ENCODE measurements around the gene PNPLA3. TPM values are rescaled to one million over a fixed set of nuclear protein-coding genes. Genes with fewer than 3 reads are reported as not detected.

The PNPLA3 gene
- total and polyA plus RNA-seq, 2 of the 4 experiments (the other 2 are of a cell fraction), result 3.6 to 7.5 TPM

DNA sequence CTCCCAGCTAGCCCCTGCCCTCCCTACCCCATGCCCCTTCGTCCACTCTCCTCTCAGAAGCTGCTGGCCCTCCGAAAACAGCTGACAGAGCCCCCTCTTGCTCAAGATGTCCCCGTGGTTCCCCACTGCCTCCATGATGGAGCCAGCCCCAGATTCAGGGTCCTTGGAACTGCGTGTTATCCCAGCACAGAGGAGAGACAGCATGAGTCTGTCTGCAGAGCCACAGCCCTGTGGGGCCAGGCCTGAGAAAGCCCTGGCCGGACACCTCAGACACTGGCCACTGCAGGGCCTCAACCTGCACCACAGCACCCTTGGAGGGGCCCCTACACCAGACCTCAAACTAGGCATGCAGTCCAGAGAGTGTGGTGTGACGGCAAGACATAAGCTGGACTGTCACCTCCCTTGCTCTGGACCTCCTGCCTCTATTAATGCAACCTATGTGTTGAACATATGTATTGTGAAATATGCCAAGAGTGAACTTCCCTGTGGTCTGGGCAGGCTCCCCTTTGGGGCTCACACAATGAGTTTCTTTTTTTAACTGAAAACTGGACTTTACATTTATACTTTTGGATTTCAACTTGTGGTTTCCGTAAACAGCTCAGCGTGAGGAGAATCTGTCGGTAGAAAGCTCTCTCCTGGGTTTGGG lies 41.4 kb upstream of the PNPLA3 start:
- Histone ChIP-seq H3K4me2 (ENCODE audit: low read depth, low read length) (no peak overlapping the region), H4K91ac (ENCODE audit: insufficient read depth, low read depth, low read length) (no peak overlapping the region), H2BK20ac (ENCODE audit: low read depth, low read length) (no peak overlapping the region), H3K9ac (ENCODE audit: low read depth, low read length) (no peak overlapping the region), H2AK9ac (replicated peaks; ENCODE audit: low read depth, low read length, poor library complexity) (no peak overlapping the region), H3K56ac (ENCODE audit: extremely low read depth, insufficient read depth, low read length) (no peak overlapping the region), H3K9me3 (ENCODE audit: control insufficient read depth, insufficient read depth, low read length) (no peaks in the 10 kb centered on the region; the same call in 1 of the 2 replicates), H2AK5ac (ENCODE audit: low read depth, low read length) (no peak overlapping the region), H3K14ac (replicated peaks; ENCODE audit: low read depth, low read length) (no peak overlapping the region), H2AFZ (replicated peaks; ENCODE audit: low read length, poor library complexity) (no peak overlapping the region), H2BK120ac (ENCODE audit: low read depth, low read length) (no peak overlapping the region), H4K5ac (ENCODE audit: low read depth, low read length) (no peak overlapping the region), H3K4me3 (ENCODE audit: insufficient read depth, low read depth, low read length) (no peak overlapping the region), H2BK15ac (ENCODE audit: low read depth, low read length) (no peak overlapping the region), H4K20me1 (ENCODE audit: insufficient read depth, low read length) (no peaks in the 10 kb centered on the region), H4K8ac (ENCODE audit: low read depth in 2 of 2, low read length in 2 of 2) (no peak overlapping the region), H3K9me1 (ENCODE audit: insufficient read depth, low read length) (no peaks in the 10 kb centered on the region), H3K4ac (ENCODE audit: low read depth, low read length) (no peak overlapping the region), H3K36me3 (ENCODE audit: control insufficient read depth, insufficient read depth, low read length) (no peaks in the 10 kb centered on the region), H3K23ac (ENCODE audit: low read depth, low read length) (no peak overlapping the region), H3K27ac (ENCODE audit: insufficient read depth, low read length) (no peak overlapping the region), H3K4me1 (ENCODE audit: control insufficient read depth, insufficient read depth, low read length) (no peaks in the 10 kb centered on the region), H3K27me3 (ENCODE audit: control insufficient read depth, insufficient read depth, low read length) (peaks cover 13% of the 10 kb centered on the region; the same call in 1 of the 2 replicates), H2BK5ac (ENCODE audit: low read depth, low read length, poor library complexity, severe bottlenecking) (no peak overlapping the region), H3K18ac (ENCODE audit: low read depth, low read length) (no peak overlapping the region), H3K79me1 (ENCODE audit: low read depth in 1 of 2, low read length in 2 of 2) (no peaks in the 10 kb centered on the region)
- no TSS peak for BruUV-seq (replicated peaks)
- ChIA-PET CTCF (interaction anchor here (0.6 to 1.5 kb wide), 4 partner anchors 17 to 70 kb away, joined by 3 read pairs; partner anchors contain the start of gene EFCAB6), POLR2A (ENCODE audit: unreplicated experiment) (no interaction called here)
- no peak for TF ChIP-seq SMC3 (IDR thresholded peaks at IDR 0.05; ENCODE audit: low read depth, low read length)
- TF ChIP-seq POLR2A (IDR thresholded peaks at IDR 0.05; ENCODE audit: low read depth, low read length), result no peak
- TF ChIP-seq, protein P1, sequence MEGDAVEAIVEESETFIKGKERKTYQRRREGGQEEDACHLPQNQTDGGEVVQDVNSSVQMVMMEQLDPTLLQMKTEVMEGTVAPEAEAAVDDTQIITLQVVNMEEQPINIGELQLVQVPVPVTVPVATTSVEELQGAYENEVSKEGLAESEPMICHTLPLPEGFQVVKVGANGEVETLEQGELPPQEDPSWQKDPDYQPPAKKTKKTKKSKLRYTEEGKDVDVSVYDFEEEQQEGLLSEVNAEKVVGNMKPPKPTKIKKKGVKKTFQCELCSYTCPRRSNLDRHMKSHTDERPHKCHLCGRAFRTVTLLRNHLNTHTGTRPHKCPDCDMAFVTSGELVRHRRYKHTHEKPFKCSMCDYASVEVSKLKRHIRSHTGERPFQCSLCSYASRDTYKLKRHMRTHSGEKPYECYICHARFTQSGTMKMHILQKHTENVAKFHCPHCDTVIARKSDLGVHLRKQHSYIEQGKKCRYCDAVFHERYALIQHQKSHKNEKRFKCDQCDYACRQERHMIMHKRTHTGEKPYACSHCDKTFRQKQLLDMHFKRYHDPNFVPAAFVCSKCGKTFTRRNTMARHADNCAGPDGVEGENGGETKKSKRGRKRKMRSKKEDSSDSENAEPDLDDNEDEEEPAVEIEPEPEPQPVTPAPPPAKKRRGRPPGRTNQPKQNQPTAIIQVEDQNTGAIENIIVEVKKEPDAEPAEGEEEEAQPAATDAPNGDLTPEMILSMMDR (conservative IDR thresholded peaks at IDR 0.05; ENCODE audit: low read depth, low read length), result no peak
- no peak for TF ChIP-seq MAZ (IDR thresholded peaks at IDR 0.05; ENCODE audit: borderline replicate concordance, low read depth, low read length)
- no peak for TF ChIP-seq CHD1 (IDR thresholded peaks at IDR 0.05; ENCODE audit: low read depth, low read length)
- TF ChIP-seq, protein P2, sequence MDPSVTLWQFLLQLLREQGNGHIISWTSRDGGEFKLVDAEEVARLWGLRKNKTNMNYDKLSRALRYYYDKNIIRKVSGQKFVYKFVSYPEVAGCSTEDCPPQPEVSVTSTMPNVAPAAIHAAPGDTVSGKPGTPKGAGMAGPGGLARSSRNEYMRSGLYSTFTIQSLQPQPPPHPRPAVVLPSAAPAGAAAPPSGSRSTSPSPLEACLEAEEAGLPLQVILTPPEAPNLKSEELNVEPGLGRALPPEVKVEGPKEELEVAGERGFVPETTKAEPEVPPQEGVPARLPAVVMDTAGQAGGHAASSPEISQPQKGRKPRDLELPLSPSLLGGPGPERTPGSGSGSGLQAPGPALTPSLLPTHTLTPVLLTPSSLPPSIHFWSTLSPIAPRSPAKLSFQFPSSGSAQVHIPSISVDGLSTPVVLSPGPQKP (IDR thresholded peaks at IDR 0.05; ENCODE audit: borderline replicate concordance, low read depth, low read length), result no peak
- TF ChIP-seq CEBPB (IDR thresholded peaks at IDR 0.05; ENCODE audit: low read depth, low read length), result peak; percentile 55
- no peak for TF ChIP-seq RFX5 (IDR thresholded peaks at IDR 0.05; ENCODE audit: low read depth, low read length)
- no peak for ATAC-seq (ENCODE audit: low read depth)
- dilution Hi-C loops (cut with HindIII; ENCODE audit: low sequenced_read_pairs, unreplicated experiment), result no loop called here
- in situ Hi-C loops (cut with MboI; ENCODE audit: low sequenced_read_pairs), result no loop called here
- WGBS, 2 experiments (ENCODE audit: extremely low coverage in 2 of 2, insufficient read length in 1 of 2), result 71% methylated on average over 5 of the region's 9 CpGs; no CpG with 5 or more reads in 1 of the 2 experiments
- DNase-seq, result no peak
- intact Hi-C loops (cut with micrococcal nuclease), result loop anchor here (5.0 kb wide), 1 partner anchor 65 kb away; no protein-coding TSS in a partner anchor
